Measurements from ENCODE around the gene NPHP1.
"Not testable (repeated sequence)": the region's sequence is repeated elsewhere in the genome, so short reads cannot be mapped to it uniquely, and the experiment has no call there.

The NPHP1 gene

DNA sequence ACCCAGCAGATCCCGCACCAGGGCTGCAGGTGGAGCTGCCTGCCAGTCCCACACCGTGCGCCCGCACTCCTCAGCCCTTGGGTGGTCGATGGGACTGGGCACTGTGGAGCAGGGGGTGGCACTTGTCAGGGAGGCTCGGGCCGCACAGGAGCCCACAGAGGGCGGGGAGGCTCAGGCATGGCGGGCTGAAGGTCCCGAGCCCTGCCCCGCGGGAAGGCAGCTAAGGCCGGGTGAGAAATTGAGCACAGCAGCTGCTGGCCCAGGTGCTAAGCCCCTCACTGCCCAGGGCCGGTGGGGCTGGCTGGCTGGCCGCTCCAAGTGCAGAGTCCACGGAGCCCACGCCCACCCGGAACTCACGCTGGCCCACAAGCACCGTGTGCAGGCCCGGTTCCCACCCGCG, 14.6 kb downstream of the NPHP1 start:
- DNase-seq: not testable (repeated sequence)

DNA sequence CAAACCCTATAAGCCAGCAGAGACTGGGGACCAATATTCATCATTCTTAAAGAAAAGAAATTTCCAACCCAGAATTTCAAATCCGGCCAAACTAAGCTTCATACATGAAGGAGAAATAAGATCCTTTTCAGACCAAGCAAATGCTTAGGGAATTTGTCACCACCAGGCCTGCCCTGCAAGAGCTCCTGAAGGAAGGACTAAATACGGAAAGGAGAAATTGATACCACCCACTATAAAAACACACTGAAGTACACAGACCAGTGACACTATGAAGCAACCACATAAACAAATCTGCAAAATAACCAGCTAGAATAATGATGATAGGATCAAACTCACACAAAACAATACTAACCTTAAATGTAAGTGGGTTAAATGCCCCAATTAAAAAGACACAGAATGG, 22.4 kb downstream of the NPHP1 start:
- no peak for DNase-seq

DNA sequence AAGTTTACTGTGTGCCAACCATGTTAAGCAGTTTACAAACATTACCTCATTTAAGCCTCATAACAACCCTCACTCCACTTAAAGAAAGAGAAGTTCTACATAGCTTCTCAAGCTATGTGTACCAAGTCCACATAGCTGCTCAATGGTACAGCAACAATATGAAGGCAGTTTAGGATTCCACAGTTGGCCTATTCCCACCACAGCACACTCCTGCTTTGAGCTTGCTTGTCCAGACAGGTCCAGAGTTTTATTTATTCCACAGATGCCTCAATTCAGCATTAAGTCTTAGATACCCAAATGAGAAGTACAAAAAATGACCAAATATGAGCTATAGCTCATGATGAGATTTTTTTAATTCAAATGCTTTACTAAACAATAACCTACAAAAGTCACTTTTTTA, 24.8 kb downstream of the NPHP1 start:
- DNase-seq: no peak

DNA sequence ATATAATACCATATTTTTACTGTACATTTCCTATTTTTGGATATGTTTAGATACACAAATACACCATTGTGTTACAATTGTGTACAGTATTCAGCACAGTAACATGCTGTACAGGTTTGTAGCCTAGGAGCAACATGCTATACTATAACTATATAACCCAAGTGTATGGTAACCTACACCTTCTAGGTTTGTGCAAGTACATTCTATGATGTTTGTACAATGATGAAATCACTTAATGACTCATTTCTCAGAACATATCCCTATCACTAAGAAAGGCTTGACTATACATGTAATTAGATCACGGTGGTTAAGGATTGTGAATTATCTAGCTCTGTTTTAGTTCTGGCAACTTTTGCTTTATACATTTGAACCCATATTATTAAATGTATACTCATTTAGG, 31.3 kb downstream of the NPHP1 start:
- no peak for DNase-seq

DNA sequence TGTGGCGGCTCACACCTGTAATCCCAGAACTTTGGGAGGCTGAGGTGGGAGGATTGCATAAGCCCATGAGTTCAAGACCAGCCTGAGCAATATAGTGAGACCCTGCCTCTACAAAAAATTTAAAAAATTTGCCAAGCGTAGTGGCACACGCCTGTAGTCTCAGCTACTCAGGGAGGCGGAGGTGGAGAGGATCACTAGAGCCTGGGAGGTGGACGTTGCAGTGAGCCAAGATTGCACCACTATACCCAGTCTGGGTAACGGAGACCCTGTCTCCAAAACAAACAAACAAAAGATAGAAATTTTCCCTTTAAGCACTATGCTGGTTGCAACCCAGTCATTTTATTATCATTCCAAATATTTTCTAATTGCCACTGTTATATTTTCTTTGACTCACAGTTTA, 32.3 kb downstream of the NPHP1 start:
- no peak for DNase-seq

DNA sequence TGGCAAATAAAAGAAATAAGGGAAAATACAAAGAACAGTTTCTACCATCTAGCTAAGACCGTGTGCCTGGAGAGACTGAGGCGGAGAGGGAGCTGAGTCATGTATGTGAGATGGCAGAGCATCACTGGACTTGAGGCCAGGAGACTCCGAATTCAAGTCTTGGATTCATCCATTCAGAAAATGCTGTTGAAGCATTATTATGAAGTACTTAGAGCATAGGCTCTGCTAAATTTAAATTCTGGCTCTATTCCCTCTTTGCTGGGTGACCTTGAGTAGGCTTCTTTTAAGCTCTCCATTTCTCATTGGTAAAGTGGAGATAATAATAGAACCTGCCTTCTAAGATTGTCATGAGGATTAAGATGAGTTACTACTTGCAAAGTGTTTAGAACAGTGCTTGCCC, 34.7 kb downstream of the NPHP1 start:
- no peak for DNase-seq

DNA sequence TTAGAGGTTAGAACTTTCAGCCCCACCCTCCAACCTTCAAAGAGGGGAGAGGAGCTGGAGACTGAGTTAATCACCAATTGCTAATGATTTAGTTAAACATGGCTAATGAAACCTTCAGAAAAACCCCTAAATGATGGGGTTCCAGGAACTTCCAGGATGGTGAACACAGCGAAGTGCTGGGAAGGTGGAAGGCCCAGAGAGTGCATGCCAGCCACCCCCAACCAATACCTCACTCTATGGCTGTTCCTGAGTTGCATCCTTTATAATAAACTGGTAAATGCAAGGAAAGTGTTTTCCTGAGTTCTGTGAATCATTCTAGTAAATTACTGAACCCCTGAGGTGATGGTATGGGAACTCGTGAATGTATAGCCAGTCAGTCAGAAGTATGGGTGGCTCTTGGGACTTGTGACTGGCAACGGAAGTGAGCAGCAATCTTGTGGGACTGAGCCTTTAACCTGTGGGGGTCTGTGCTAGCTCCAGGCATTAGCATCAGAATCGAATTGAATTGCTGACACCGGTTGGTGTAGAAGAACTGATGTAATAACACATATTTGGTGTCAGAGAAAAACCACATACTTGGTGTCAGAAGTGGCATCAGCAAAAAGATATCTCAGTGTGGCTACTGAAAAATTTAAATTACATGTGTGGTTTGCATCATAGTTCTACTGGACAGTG, 37.4 kb downstream of the NPHP1 start:
- DNase-seq: no peak

DNA sequence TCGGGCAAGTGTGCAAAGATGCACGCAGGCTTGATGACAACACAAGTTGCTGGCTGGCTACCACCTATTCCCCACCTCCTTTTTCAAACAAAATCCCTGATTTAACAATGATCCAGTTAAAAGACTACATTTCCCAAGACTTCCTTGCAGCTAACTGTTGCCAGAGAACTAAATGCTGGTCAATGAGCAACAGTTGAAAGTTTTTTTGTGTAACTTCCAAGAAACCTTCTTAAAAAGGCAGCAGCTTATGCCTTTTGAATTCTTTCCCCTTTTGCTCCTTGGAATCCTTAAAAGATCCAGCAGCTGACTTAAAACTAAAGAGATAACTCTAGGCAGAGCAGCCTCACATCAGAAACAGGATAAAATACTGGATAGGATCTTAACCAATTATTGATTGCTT, 38.5 kb downstream of the NPHP1 start:
- no peak for DNase-seq

DNA sequence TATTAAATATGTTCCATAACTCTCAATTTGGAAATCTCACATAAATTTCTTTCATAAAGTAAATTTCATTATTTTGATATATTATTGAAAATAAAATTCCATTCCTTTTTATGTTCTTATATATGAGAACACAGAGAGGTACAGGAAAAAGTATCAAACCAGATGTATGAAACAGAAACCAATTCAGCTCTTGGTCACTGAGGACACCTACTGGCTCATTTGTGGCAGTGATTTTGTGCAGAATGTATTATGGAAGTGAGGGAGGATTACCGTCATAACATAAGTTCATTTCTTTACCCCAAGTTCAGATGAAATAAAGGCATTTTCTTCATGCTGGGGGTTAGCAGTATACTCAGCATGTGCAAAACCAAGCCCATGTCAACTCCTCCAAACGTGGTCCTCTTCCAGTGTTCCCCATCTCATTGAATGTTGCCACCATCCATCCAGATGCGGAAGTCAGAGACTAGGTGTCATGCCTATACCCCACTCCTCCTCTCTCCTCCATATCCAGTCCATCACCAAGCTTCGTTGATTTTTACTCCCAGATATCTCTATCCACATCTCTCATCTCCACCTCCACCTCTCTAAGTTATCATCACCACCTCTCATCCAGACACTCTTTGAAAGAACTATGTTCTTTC, 47.5 kb downstream of the NPHP1 start:
- no peak for DNase-seq

DNA sequence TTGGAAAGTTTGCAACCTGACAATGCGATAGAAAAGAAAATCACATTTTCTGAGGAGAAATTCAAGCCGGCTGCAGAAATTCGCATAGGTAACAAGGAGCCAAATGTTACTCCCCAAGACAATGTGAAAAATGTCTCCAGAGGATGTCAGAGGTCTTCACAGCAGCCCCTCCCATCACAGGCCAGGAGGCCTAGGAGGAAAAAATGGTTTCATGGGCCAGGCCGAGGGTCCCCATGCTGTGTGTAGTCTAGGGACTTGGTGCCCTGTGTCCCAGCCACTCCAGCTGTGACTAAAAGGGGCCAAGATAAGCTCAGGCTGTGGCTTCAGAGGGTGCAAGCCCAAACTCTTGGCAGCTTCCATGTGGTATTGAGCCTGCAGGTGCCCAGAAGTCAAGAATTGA, 50.0 kb downstream of the NPHP1 start:
- DNase-seq: not testable (repeated sequence)

DNA sequence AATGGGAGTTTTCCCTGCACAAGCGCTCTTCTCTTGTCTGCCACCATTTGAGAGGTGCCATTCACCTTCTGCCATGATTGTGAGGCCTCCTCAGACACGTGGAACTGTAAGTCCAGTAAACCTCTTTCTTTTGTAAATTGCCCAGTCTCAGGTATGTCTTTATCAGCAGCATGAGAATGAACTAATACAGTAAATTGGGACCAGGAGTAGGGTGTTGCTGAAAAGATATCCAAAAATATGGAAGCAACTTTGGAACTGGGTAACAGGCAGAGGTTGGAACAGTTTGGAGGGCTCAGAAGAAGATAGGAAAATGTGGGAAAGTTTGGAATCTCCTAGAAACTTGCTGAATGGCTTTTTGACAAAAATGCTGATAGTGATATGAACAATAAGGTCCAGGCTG, 50.6 kb downstream of the NPHP1 start:
- not testable (repeated sequence) for DNase-seq

DNA sequence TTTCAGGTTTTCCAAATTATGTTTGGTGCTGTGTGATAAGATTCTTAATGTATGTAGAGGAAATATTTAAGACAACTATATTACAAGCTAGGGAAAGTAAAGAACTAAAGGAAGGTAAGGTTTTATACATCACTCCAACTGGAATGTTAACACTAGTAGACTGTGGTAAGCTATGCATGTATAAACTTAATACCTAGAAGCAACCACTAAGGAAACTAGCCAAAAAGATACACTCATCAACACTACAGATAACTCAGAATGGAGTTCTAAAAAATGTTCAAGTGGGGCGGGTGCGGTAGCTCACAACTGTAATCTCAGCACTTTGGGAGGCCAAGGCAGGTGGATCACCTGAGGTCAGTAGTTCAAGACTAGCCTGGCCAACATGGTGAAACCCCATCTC, 51.4 kb downstream of the NPHP1 start:
- DNase-seq: no peak

DNA sequence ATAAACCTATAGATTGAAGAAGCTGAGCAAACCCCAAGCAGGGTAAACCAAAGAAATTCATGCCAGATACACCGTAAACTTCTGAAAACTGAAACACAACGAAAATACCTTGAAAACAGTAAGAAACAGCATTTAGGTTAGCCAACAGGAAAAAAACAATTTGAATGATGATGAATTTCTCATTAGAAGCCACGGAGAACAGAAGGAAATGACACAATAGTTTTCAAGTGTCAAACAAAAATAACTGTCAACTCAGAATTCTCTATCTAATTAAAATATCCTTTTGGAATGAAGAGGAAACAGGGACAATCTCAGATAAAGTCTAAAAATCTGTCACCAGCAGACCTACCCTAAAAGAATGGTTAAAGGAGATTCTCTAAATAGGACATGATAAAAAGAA, 51.9 kb downstream of the NPHP1 start:
- DNase-seq: no peak

DNA sequence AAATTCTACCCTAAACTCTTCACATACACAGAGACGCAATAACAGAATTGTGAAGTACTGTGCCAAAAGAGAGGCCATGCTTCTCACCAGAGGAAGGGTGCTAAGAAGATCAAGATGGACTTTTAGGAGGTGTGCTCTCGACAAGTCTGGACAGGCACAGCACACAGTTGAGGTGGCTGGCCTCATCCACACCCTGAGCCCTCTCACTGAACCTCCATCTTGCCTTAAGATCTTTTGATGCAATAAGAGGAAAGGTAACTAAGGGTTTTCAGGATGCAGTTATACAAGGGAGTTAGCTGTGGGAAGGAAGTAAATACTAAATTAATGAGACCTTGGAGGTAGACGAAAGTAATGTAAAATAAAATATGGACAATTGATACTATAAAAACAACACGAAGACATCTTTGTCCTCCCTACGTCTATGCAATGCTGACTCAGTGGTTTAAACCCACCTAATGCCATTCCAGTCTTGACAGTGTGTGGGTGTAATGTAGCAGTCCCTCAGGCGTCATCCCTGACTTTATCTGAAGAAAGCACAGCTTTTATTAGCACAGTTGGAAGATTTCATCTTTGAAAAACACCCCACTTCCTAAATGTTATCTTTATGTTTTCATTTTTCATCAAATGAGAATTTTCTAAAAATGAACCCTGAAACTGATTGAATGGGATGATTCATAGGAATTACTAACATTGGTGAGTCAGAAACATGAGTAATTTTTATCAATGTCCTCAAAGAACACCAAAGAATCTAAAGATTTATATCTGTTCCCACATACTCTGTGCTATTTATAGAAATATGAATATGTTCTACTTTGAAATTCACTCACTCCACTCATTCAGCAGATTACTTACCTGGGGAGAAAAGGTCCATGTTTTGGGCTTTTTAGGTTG, 55.2 kb downstream of the NPHP1 start:
- no peak for DNase-seq

DNA sequence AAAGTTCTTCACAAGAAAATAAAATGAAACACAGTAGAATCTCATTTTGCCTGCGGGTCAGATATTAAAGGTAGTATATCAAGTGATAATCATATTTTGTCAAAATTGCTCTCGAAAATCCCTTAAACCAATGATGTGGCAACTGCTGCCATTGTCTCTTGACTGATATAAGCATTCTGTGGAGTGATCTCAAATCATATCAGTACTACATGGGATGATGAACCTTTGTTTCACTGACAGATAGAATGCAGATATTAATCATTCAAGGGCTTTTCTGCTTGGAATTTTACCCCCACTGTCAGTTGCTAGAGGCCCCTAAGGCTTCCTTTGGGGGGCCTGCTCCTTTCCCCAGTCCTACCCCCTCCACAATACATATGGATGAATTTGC, 57.9 kb downstream of the NPHP1 start:
- DNase-seq: no peak

DNA sequence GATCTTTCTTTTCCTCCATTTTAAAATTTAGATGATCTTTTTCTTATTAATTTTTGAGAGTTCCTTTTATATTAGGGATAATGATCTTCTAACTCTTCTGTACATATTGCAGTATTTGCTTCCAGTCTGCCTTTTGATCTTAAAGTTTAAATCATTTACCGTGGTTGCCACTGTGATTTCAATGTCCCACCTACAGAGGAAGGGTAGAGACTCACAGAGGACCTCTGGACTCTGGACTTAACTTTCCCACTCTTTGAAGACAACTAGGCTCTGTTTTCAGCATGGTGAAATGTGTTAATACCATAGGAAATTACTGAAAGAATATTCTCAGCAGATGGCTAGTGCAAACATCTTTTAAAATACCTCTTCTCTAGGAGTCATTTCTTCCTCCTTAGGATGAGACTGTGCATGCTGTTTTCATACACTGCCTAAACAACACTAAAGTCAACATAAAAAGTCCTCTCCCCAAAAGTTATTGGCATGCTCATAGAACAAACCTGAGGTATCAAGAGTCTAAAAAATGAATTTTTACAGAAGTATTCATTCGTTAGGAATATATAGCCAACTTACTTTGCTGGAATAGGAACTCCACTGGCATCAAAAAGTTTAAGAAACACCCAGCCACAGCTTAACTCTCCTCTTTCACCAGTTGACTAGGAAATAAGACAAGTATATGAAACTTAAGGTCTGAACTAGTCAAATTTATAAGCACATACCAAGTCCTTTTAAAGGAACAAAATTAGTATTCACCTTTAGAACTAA, 58.4 kb downstream of the NPHP1 start:
- no peak for DNase-seq

DNA sequence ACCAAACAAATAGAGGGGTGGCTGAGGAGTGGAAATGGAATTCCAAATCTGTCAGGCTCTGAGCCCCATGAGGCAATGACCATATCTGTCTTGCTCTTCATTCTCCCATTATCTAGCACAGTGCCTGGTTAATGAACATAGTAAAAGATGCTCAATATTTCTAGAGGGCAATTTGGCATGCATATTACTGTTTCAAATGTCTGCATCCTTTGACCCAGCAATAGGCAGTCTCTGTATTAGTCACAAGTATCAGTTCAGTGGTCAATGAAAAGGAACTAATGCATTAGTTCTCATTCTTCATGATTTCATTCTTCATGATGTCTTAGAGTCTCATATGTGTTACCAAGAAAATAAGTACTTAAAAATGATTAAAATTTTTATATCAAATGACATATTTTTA, 60.8 kb downstream of the NPHP1 start:
- DNase-seq: no peak

DNA sequence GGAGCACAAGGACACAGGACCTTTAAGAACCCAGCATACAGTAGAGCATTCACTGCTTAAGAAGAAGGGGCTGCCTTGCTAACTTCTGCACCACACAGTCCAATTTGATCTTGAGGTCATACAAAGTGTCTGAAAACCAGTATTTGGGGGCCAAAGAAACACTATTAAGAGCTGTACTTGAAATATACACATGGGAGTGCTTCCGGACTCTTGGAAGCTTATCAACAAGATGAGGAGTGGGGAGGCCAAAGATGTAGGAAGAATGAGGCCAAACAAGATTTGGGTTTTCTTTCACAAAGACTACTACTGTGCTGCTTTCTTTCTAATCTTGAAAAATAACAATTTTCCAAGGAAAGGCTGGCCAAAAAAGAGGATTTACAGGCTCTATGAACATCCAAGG, 64.4 kb downstream of the NPHP1 start:
- DNase-seq: no peak

DNA sequence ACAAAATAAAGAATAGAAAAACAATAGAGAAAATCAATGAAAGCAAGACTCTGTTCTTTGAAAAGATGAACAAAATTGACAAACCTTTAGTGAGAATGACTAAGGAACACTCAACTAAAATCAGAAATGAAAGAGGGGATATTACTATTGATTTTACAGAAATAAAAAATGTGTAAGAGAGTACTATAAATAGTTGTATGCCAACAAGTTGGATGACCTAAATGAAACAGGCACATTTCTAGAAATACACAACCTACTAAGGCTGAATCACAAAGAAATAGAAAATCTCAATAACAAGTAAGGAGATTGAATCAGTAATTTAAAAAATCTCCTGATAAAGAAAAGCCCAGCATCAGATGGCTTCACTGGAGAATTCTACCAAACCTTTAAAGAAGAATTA, 70.8 kb downstream of the NPHP1 start:
- no peak for DNase-seq

DNA sequence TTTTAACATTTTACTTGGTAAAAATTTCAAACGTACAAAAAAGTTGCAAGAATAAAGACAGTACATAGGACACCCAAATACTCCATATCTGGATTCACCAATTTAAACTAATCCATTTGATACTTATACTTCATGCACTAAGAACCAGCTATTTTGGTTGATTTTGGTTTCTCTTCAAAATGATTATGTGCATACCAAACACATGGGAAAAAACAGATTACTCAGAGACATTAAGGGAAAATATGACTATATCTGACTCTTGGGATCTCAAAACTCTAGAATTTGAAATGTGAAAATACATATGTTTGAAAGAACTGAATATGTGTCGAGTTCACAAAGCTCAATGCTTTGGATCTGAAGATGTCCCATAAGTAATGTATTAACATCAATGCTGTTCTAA, 73.6 kb downstream of the NPHP1 start:
- DNase-seq: no peak

DNA sequence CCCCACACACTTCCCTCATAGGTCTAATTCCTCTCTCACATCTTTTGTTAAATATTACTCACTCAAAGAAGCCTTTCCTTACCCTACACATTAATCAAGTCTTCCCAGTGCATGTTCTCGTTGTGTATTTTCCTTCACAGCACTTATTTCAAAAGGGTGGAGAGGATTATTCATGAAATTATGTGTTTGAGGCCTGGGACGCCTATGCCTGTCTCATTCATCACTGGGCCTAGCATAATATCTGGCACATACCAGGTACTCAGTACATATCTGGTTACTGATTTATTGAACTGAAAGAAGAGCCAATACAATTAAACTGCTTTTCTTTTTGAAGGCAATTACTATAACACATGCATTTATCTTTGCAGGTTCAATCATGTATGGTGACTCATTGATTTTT, 74.1 kb downstream of the NPHP1 start:
- no peak for DNase-seq

DNA sequence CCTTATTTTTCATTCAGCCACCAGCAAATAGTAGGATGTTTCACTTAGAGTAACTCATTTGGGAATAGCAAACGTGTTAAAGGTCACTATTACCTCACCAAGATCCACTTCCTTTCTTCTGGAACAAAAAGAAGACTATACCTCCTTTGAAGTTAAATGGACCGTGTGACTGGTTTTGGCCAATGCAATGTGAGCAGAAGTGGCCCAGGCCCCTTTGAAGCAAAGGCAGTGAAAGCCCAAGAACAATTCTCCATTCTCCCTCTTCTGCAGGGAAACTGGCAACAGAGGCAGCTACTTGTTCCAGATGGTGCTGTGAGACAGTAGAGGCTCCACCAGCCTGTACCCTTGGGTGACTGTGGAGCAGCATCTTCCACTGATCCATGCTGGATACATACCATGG, 77.9 kb downstream of the NPHP1 start:
- DNase-seq: no peak

DNA sequence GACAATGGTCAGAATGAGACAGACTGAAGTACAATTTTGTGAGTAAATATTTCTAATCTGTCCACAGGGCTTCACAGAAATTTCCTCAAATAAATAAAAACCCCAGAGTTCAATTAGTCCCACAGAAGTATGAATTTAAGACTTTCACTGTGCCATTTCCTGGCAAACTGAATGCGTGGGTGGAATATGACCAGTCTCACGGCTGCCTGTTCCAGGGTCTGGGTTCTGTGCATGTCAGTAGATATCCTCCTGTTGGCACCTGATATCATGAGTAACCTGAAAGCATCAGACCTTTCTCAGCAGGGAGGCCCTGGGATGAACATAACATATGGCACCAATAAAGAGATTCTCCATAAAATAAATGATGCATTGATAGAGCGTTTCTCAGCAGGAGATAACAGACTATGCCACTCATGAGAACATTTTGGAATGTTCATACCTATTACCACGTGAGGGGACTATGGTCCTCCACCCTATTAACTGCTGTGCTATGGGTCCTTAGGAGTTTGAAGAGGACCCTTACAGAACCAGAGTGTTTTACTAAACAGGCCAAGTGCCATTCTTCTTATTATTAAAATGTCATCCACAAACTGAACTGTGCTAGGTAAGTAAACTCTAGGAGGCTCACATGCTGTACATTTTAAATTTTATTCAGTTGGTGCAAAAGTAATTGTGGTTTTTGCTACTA, 78.6 kb downstream of the NPHP1 start:
- no peak for DNase-seq
